GM12875 (cell line): Measurements from ENCODE around the gene CD93.

Experiments used
- H3K4me3 ChIP-seq: one replicate; pipeline ENCODE4 v1.5.1; 2011; ENCODE audit warnings: low read depth, low read length, control low read depth
- TF ChIP-seq, protein P1 (sequence below): IDR thresholded peaks from 2 replicates; pipeline ENCODE4 v1.5.1; 2011; ENCODE audit warnings: low read depth, mild to moderate bottlenecking, control low read depth, inconsistent platforms, low read length, moderate library complexity, borderline replicate concordance; ENCODE audit not compliant: insufficient read depth

The CD93 gene

DNA sequence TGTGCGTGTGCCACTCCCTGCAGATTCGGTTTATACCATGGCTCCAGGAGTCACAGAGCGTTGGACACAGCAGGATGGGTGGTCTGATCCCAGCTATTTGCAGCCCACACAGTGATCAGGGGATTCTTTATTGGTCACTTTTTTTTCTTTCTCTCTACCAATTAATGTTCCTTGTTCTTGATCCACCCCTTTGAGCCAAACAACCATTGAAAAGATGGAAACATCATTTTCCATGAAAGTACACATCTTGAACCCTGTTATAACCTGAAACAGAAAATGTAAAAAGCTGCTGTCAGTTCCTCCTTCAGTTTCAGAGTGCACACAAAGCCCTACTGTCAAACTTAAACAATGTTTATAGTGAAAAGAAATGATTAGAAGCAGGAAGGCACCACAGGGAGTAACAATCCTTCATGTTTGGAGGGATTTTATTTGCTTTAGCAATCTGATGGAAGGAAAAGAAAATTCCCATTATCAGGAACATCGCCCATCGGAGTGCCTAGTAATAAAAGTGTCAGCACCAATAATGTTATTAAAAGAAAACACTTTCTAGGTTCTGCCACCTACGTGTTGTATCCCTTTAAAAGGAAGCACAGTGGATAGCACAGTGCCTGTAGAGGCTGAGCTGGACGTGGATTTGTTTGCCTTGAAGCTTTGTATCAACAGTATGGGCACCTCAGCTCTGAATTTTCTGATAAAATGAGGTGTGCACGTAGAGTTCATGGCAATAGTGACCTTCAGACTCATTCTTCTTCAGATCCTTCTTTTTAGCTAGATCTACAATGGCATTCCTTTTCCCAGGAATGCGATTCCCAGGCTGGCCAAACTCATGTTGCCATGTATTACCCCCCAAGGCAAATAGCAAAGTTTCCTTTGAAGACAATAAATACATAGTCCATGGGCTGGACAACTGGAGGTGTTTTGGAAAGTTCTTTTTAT, 20.6 kb downstream of the CD93 start:
- TF ChIP-seq, protein P1, sequence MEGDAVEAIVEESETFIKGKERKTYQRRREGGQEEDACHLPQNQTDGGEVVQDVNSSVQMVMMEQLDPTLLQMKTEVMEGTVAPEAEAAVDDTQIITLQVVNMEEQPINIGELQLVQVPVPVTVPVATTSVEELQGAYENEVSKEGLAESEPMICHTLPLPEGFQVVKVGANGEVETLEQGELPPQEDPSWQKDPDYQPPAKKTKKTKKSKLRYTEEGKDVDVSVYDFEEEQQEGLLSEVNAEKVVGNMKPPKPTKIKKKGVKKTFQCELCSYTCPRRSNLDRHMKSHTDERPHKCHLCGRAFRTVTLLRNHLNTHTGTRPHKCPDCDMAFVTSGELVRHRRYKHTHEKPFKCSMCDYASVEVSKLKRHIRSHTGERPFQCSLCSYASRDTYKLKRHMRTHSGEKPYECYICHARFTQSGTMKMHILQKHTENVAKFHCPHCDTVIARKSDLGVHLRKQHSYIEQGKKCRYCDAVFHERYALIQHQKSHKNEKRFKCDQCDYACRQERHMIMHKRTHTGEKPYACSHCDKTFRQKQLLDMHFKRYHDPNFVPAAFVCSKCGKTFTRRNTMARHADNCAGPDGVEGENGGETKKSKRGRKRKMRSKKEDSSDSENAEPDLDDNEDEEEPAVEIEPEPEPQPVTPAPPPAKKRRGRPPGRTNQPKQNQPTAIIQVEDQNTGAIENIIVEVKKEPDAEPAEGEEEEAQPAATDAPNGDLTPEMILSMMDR, result no peak
- no peak overlapping the region for H3K4me3 ChIP-seq

DNA sequence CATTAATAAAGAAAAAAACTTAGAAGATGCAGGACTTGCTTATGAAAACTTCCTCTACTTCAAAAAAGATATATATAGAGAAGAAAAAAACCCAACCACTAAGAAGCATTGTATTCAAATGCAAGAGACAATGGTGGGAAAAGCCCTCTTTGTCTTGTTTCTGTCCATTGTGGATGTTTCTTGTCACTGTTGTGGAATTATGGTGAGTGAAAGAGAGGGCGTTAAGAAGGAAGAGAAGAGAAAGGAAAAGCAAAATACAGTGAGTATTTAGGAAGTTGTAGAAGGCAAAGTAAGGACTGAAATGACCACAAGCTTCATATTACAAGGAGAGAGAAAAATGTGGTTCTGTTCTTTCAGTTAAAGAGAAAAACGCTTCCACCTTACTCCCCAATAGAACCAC, 22.5 kb downstream of the CD93 start:
- no peak overlapping the region for H3K4me3 ChIP-seq
- TF ChIP-seq, protein P1, result no peak

DNA sequence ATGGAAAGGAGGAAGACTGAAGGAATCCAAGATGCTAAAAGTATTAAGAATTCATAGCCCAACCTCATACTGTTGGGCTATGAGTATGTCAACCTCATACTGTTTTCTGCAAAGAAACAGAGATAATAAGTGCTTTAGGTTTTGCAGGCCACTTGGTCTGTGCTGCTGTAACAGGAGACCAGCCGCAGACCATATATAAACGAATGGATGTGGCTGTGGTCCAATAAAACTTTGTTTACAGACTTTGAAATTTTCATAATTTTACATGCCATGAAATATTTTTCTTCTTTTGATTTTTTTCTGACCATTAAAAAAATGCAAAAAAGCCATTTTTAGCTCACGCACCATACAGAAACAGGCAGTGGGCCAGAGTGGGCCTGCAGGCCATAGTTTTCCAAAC, 23.0 kb downstream of the CD93 start:
- TF ChIP-seq, protein P1, result no peak
- no peak overlapping the region for H3K4me3 ChIP-seq

DNA sequence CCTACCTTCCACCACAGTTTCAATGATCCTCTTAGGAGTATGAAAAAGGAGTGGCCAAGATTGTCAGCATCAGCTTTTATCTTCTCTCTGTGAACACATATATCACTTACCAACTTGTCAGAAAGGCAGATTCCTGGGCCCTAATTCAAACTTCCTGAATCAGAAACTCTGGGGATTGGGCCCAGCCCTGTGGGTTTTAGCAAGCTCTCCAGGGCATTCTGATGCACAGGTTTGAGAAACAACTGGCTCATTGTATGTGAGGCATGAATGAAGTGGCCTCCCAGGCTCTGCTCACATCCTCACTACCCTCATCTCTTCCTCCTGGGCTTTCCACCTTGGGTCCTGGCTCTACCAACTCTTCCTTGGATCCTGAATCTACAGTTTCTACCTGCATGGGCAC, 23.5 kb downstream of the CD93 start:
- no peak overlapping the region for H3K4me3 ChIP-seq
- TF ChIP-seq, protein P1, result no peak

DNA sequence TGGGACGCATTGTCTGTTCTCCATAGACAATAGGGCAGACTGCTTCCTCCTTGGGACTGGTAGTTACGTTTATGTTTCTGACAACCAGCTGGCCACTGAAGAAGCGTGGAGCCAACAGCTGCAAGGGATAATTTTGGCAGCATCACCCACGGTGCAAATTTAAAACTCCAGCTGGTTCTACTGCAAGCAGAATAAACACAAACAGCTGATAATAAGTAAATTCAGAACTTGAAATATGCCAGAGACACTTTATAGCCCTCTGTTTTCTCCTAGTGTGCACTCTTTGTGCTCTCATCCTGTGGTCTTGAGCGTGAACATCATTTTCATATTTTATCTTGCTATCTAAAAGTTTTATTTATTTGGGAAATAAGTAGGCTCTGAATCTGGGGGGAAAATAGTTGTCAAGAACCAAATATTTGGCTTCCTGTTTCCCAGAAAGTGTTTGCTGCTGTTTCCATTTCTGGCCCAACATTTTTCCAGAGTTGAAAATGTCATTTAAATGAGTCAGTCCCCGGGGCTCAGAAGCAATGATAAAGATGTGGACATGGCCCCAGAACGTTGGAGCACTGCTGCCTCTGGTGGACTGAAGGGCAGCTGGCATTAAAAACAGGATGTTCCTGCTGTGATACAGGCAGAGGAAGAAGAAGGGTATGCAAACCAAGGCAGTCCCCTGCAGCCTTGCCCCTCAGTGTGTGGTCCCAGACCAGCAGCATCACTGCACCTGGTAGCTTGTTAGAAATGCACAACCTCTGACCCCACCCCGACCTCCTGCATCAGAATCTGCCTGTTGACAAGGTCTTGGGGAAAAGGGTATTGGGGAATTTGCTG, 24.2 kb downstream of the CD93 start:
- H3K4me3 ChIP-seq, result no peak overlapping the region
- TF ChIP-seq, protein P1, result peak; percentile 37; the same call in 1 of the 2 replicates

DNA sequence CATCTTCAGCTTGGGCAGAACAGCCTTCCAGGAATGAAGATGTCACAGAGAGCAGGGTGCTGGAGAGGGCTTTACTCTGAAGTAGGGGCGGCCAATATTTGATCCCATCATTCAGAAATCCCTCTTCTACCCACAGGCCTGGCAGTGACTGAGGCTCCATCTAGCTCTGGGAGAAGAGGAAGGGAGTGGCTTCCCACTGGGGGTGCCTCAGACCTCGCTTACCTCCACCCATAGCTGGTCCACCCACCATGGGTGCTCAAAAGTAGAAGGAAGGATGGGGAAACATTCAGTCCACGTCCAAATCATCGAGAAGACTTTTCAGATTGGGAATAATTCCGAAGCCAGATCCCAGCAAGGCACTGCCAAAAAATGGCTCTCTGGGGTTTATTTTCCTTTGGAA, 24.9 kb downstream of the CD93 start:
- no peak overlapping the region for H3K4me3 ChIP-seq
- TF ChIP-seq, protein P1, result no peak
